ENCODE data around the gene THBS3.
"Not testable (repeated sequence)": the region's sequence is repeated elsewhere in the genome, so short reads cannot be mapped to it uniquely, and the experiment has no call there.

DNA sequence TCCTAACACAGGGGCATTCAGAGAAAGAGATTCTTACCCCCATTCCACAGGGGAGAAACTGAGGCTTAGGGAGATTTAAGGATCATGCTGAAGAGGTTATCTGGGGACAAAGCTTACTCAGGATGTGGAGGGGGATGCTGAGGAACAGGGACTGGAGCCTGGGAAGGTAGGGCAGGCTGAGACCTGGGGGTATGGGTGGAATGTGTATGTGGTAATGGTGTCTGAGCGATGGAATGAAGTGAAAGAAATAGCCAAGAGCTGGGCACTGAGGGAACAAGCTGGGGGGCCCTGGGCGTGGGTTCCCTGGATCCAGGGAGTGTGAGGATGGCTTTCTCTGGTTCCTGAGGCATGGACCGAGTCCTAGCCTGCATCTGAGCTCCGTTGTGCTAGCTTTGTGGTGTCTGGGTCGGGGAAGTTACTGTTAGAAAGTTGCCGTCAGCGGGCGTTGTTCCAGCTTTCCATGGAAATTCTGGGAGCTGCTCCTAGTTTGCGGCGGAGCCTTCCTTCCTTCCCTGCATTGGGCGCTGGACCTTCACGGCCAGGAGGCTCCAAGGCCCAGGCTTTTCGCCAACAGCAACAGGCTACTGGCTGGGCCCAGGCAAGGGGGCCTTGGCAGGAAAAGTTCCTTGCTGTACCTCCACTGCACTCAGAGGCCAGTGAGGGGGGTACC, 3.8 kb upstream of the THBS3 start:
- TF ChIP-seq, protein P1, sequence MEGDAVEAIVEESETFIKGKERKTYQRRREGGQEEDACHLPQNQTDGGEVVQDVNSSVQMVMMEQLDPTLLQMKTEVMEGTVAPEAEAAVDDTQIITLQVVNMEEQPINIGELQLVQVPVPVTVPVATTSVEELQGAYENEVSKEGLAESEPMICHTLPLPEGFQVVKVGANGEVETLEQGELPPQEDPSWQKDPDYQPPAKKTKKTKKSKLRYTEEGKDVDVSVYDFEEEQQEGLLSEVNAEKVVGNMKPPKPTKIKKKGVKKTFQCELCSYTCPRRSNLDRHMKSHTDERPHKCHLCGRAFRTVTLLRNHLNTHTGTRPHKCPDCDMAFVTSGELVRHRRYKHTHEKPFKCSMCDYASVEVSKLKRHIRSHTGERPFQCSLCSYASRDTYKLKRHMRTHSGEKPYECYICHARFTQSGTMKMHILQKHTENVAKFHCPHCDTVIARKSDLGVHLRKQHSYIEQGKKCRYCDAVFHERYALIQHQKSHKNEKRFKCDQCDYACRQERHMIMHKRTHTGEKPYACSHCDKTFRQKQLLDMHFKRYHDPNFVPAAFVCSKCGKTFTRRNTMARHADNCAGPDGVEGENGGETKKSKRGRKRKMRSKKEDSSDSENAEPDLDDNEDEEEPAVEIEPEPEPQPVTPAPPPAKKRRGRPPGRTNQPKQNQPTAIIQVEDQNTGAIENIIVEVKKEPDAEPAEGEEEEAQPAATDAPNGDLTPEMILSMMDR (IDR thresholded peaks at IDR 0.05 in 8 of 11, conservative IDR thresholded peaks at IDR 0.05 in 3 of 11), result not testable (repeated sequence)
- not testable (repeated sequence) for TF ChIP-seq POLR2A (IDR thresholded peaks at IDR 0.05)
